ENCODE measurements around the gene RNU7-1. TPM values are rescaled to one million over a fixed set of nuclear protein-coding genes. Genes with fewer than 3 reads are reported as not detected.
A peak's percentile ranks its signal among the peaks of the same experiment; 100 is the strongest.

The RNU7-1 gene
- total RNA-seq, 4 donors from 2014 or later = not detected

GRCh38 chr12:6965026-6965661 lies 21.5 kb downstream of the RNU7-1 start:
- in situ Hi-C loops (cut with MboI; ENCODE audit: low pct_ligation_motif_present in 1 of 4, low pct_unique_long_range_greater_than_20kb in 1 of 4, low sequenced_read_pairs in 3 of 4) (no loop called here), intact Hi-C loops (cut with DNase I; ENCODE audit: low total_unique reads) (loop anchor here (2.0 to 10.0 kb wide), 2 partner anchors 40 to 140 kb away; partner anchors contain the start of gene C1RL)
- TF ChIP-seq POLR2AphosphoS5 (IDR thresholded peaks at IDR 0.05) (peak; percentile 35 to 84 (median 72)), POLR2A (IDR thresholded peaks at IDR 0.05) (peak; percentile 59), CTCF (IDR thresholded peaks at IDR 0.05) (peak; percentile 81 to 98 (median 91)), EP300 (IDR thresholded peaks at IDR 0.05; ENCODE audit: low read depth) (no peak)
- peak overlapping the region in 2 of 4 donors; percentile 54 to 62 for H3K4me3 ChIP-seq
- H3K4me1 ChIP-seq = peaks cover 34 to 71% (median 57%) of the 10 kb centered on the region in 4 donors
- no peaks in the 10 kb centered on the region for H3K9me3 ChIP-seq
- H3K27ac ChIP-seq = peak overlapping the region; percentile 89 to 95 (median 94)
- H3K27me3 ChIP-seq = no peaks in the 10 kb centered on the region
- peak; percentile 95 for DNase-seq
- peaks cover 0 to 18% (median 9%) of the 10 kb centered on the region in 4 donors for H3K36me3 ChIP-seq
- WGBS, 2 donors (ENCODE audit: low coverage in 1 of 2) = 10 to 44% methylated on average over 2 to 11 of the region's 12 CpGs

- H3K4me3 ChIP-seq = peak overlapping the region in 1 of 4 donors; percentile 2
- TF ChIP-seq CTCF (IDR thresholded peaks at IDR 0.05) (no peak), POLR2A (IDR thresholded peaks at IDR 0.05) (no peak), EP300 (IDR thresholded peaks at IDR 0.05; ENCODE audit: low read depth) (no peak), POLR2AphosphoS5 (IDR thresholded peaks at IDR 0.05) (no peak)
- 48% methylated on average over 4 of the region's 4 CpGs; no CpG with 5 or more reads in 1 of the 2 donors for WGBS, 2 donors (ENCODE audit: low coverage in 1 of 2)
- H3K9me3 ChIP-seq = no peaks in the 10 kb centered on the region
- H3K27ac ChIP-seq = peak overlapping the region; percentile 89 to 95 (median 94)
- intact Hi-C loops (cut with DNase I; ENCODE audit: low total_unique reads) (loop anchor here (2.0 to 10.0 kb wide), 2 partner anchors 41 to 139 kb away; partner anchors contain the start of gene C1RL), in situ Hi-C loops (cut with MboI; ENCODE audit: low pct_ligation_motif_present in 1 of 4, low pct_unique_long_range_greater_than_20kb in 1 of 4, low sequenced_read_pairs in 3 of 4) (no loop called here)
- no peak for DNase-seq
- H3K27me3 ChIP-seq = no peaks in the 10 kb centered on the region
- H3K4me1 ChIP-seq = peaks cover 28 to 65% (median 51%) of the 10 kb centered on the region in 4 donors
- peaks cover 0 to 18% (median 9%) of the 10 kb centered on the region in 4 donors for H3K36me3 ChIP-seq
Measured at GRCh38 chr12:6965714-6966113, 22.1 kb downstream of the RNU7-1 start.

GRCh38 chr12:6966351-6966750 lies 22.7 kb downstream of the RNU7-1 start:
- peaks cover 0 to 18% (median 9%) of the 10 kb centered on the region in 4 donors for H3K36me3 ChIP-seq
- 59 to 62% methylated on average over 4 to 7 of the region's 7 CpGs for WGBS, 2 donors (ENCODE audit: low coverage in 1 of 2)
- peaks cover 26 to 61% (median 46%) of the 10 kb centered on the region in 4 donors for H3K4me1 ChIP-seq

More at GRCh38 chr12:6966351-6966750, 22.7 kb downstream of the RNU7-1 start:
- Histone ChIP-seq H3K27ac (peak overlapping the region; percentile 89 to 95 (median 94)), H3K4me3 (no peak overlapping the region), H3K9me3 (no peaks in the 10 kb centered on the region), H3K27me3 (no peaks in the 10 kb centered on the region)
- in situ Hi-C loops (cut with MboI; ENCODE audit: low pct_ligation_motif_present in 1 of 4, low pct_unique_long_range_greater_than_20kb in 1 of 4, low sequenced_read_pairs in 3 of 4) = no loop called here
- intact Hi-C loops (cut with DNase I; ENCODE audit: low total_unique reads) = loop anchor here (10.0 kb wide), 1 partner anchor 138 kb away; the partner anchor contains the start of gene C1RL
- TF ChIP-seq EP300 (IDR thresholded peaks at IDR 0.05; ENCODE audit: low read depth) (no peak), CTCF (IDR thresholded peaks at IDR 0.05) (no peak), POLR2AphosphoS5 (IDR thresholded peaks at IDR 0.05) (no peak), POLR2A (IDR thresholded peaks at IDR 0.05) (no peak)
- DNase-seq = no peak

Data from transverse colon (tissue), 4 donors.